HK-2 (cell line): ENCODE measurements around the gene JADE1.
A peak's percentile ranks its signal among the peaks of the same experiment; 100 is the strongest.

Experiments used
- DNase-seq: peaks from one replicate; pipeline ENCODE4 v3.0.0-alpha.2; 2018; ENCODE audit not compliant: unreplicated experiment

The JADE1 gene

GRCh38 chr4:128809477-128810330 is at the start of gene JADE1:
JADE1 (plus strand) TSS chr4:128809700; CDS start chr4:128831759, 22,059 bp downstream.
- DNase-seq: peak; percentile 93

GRCh38 chr4:128766781-128767180 is 42.7 kb upstream of the JADE1 start:
- DNase-seq: no peak

- DNase-seq: no peak
These were observed 41.0 kb upstream of the JADE1 start for GRCh38 chr4:128768373-128768996.

- no peak for DNase-seq
These were observed 40.5 kb upstream of the JADE1 start for GRCh38 chr4:128769011-128769410.

- DNase-seq: no peak
These were observed 38.7 kb upstream of the JADE1 start for GRCh38 chr4:128770807-128771206.

GRCh38 chr4:128775477-128775876 is 34.0 kb upstream of the JADE1 start:
- no peak for DNase-seq

- DNase-seq: no peak
These were observed 33.6 kb upstream of the JADE1 start for GRCh38 chr4:128775916-128776315.

GRCh38 chr4:128776794-128777216 is 32.7 kb upstream of the JADE1 start:
- DNase-seq: peak; percentile 91

GRCh38 chr4:128780688-128781087 is 28.8 kb upstream of the JADE1 start:
- DNase-seq: no peak

- no peak for DNase-seq
These were observed 27.3 kb upstream of the JADE1 start for GRCh38 chr4:128782076-128782715.

- no peak for DNase-seq
These were observed 26.5 kb upstream of the JADE1 start for GRCh38 chr4:128782875-128783614.

GRCh38 chr4:128787509-128788311 is 21.8 kb upstream of the JADE1 start:
- no peak for DNase-seq

GRCh38 chr4:128793859-128794672 is 15.4 kb upstream of the JADE1 start:
- DNase-seq: no peak

- no peak for DNase-seq
These were observed 12.6 kb upstream of the JADE1 start for GRCh38 chr4:128796934-128797333.

- no peak for DNase-seq
These were observed 9.2 kb upstream of the JADE1 start for GRCh38 chr4:128800284-128800683.

- no peak for DNase-seq
These were observed 8.7 kb upstream of the JADE1 start for GRCh38 chr4:128800701-128801284.

- DNase-seq: no peak
These were observed 6.5 kb upstream of the JADE1 start for GRCh38 chr4:128802680-128803628.

GRCh38 chr4:128803783-128804182 is 5.7 kb upstream of the JADE1 start:
- DNase-seq: no peak
